HG03521 (cell line): Measurements from ENCODE around the gene ZNF398.

Experiments used
- ATAC-seq: cut with Tn5 transposase; IDR thresholded peaks from one replicate; pipeline ENCODE4 v1.9.1; 2021; ENCODE audit warnings: mild to moderate bottlenecking, moderate library complexity; ENCODE audit not compliant: unreplicated experiment

Gene ZNF398

DNA sequence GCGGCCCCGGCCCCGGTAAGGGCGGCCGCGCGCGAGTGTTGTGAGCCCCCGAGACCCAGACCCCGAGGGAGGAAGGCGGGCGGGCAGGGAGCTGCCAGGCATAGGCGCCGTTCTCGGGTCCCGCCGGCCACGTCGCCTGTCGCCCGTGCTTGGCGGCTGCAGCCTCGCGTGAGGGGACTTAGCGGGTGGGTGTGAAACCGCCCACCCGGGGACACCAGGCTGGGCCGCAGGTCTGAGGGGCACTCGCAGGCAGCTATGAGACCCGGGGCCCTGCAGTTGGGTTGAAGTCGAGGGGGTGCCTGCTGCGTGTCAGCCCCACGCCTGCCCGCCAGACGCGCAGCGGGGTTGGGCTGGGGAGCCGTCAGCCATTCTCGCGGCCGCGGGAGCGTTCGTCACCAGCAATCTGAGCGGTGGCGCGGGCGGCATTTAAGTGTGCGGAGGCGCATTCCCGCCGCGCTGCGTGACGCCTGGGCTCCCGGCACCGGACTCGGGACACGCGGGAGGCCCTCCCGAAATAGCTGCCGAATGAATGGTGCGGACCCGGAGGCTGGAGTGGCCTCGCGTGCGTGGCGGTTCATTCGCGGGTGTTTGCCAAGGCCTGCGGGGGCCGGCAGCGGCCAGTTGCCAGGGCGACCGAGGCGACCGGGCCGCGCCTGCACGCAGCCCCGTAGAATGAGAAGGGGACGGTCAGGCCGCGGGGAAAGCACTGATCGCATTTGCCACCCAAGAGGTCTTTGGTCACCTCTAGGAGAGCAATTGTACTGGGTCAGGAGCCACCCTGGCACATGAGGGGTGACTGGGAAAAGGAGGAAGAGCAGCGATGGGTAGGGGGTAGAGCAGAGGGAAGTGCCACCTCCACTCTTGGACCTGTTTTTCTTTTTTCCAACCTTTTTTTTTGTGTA is 750 bp downstream of the ZNF398 start:
- ATAC-seq, result peak; percentile 36

DNA sequence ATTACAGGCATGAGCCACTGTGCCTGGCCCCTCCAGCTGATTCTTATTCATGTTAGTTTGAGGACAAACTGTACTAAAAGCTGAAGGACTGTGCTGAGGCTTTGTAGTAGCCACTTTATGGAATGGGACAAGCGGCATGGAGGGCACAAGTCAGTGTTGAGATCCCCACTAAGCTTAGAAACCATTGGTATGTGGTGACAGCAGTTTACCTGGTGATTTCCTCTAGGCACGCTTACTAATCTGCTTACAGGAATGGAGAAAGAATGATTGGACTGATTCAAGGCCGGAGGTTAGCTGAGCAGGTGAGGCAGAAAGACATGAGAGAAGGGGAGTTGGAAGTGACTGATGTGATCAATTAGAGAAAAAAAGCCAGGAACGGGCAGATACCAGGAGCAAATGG is 3.7 kb downstream of the ZNF398 start:
- ATAC-seq, result no peak

DNA sequence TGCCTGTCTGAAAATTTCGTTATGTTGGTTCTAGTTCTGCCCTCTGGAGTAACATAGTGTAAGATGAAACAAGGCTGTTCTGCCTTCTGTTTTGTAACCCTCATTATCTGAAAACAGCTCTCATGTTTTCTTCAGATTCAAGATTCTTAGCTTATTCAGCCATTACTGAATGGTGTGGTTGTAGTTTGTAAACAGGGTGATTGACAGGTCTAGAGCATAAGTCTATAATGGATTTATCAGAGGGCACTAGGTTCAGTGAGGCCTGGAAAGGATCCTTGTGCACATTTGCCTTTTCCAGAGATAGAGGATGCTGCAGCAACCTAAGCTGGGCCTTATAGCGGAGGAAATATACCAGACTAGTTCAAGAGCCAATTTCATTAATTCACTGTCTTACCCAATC is 6.1 kb downstream of the ZNF398 start:
- ATAC-seq, result no peak

DNA sequence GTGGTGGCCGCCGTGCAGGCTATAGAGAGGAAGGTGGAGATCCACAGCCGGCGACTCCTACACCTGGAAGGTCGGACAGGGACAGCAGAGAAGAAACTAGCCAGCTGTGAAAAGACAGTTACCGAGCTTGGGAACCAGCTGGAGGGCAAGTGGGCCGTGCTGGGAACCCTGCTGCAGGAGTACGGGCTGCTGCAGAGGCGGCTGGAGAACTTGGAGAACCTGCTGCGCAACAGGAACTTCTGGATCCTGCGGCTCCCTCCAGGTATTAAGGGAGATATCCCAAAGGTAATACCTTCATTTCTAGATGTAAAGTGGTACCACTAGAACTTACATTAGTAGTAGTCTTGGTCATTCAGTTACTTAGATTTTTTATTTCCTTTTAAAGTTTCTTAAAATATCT is 6.8 kb downstream of the ZNF398 start:
- ATAC-seq, result no peak

DNA sequence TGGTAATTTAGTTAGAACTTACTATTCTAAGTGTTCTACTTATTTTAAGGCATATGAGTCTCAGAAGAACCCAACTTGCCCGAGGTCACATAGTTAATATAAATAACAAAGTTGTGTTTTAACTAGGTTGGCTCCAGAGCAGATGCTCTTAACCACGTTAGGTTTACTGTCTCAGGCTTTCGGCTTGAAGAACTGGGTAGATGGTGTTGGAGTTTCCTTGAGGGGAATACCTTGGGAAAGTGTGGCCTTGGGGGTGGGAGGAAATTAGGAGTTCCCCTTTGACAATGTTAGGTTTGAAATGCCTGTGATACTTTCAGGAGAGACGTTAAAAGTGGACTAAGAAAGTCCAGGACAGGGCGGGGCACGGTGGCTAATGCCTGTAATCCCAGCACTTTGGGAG is 9.6 kb downstream of the ZNF398 start:
- no peak for ATAC-seq

DNA sequence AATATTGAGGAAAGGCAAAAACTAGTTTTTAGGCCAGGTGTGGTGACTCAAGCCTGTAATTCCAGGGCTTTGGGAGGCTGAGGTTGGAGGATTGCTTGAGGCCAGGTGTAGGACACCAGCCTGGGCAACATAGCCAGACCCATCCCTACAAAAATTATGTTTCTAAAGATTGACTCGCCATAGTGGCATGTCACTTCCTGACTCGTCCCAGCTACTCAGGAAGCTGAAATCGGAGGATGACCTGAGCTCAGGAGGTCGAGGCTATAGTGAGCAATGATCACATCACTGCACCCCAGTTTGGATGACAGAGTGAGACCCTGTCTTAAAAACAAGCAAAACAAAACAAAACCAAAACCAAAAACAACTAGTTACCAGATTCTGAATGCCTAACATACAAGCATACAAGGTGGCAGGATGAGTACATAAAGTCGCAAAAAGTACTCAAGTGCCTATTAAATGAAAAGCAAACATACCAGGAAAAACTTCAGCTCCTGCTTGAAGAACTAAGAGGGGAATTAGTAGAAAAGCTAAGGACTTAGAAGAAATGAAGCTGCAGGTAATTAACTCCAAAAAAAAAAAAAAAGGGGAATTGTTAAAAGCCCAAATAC is 14.1 kb downstream of the ZNF398 start:
- no peak for ATAC-seq

DNA sequence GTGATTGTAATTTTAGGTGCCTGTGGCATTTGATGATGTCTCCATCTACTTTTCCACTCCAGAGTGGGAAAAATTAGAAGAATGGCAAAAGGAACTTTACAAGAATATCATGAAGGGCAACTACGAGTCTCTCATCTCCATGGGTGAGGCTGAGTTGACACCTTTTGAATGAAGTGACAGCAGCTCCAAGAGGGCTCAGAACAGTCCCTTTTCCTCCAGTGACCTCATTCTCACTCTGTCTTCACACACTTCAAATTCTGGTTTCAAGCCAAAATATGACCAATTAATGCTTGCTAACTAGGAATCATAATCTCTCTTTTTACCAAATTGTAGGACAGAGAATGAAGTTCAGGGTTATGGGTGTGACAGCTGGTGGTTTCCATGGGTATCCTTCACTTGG is 18.9 kb downstream of the ZNF398 start:
- no peak for ATAC-seq

DNA sequence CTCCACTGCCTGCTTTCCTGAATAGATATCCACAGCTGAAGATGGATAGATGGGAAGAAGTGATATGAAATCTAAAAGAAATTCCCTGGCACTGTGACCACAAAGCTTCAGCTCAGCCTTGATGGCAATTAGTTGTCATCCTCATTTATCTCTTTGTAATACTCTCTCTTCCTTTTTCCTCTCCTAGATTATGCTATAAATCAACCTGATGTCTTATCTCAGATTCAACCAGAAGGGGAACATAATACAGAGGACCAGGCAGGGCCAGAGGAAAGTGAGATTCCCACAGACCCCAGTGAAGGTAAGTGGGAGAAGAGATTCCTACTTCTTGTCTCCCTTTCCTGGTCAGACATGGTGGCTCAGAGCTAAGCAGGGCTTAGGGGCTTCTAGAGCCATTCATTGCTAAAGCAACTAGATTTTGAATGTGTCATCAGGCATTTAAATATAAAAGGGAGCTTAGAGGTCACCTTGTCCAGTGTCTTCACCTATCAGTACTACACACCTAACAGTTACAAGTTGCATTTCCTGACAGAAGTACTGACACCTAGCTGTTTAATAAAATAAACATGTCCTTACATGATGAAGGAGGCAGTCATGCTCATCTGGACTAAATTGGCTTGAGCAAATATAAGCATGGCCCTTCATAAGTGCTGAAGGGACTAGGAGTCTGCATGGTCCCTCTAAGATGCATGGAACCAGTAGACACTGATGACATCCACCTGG is 19.5 kb downstream of the ZNF398 start:
- no peak for ATAC-seq

DNA sequence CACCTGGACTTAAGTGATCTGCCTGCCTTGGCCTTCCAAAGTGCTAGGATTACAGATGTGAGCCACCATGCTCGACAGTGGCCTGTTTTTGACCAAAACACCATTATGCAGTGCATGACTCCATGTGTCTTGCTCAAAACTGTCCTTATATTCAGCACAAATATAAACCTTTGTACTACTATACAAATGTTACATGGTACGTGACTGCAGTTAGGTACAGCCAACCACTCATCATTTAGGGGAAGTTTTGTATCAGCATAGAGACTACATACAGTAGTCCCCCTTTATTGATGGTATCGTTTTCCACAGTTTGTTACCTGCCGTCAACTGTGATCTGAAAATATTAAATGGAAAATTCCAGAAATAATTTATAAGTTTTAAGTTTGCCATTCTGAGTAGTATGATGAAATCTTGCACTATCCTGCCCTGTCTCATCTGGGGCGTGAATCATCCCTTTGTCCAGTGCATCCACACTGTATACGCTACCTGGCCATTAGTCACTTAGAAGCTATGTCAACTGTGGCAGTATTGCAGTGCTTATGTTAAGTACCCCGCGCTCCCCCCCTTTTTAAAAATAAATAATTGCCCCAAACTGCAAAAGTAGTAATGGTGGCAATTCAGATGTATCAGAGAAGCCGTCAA is 24.8 kb downstream of the ZNF398 start:
- no peak for ATAC-seq

DNA sequence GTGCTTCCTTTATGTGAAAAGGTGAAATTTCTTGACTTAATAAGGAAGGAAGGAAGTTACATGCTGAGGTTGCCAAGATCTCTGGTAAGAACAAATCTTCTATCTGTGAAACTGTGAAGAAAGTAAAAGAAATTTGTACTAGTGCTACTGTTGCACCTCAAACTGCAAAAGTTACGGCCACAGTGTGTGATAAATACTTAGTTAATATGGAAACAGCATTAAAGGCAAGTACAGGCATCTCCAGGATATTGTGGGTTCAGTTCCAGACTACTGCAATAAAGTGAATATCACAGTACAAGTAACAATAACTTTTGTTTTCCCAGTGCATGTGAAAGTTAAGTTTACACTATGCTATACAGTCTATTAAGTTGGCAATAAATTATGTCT is 25.3 kb downstream of the ZNF398 start:
- ATAC-seq, result no peak

DNA sequence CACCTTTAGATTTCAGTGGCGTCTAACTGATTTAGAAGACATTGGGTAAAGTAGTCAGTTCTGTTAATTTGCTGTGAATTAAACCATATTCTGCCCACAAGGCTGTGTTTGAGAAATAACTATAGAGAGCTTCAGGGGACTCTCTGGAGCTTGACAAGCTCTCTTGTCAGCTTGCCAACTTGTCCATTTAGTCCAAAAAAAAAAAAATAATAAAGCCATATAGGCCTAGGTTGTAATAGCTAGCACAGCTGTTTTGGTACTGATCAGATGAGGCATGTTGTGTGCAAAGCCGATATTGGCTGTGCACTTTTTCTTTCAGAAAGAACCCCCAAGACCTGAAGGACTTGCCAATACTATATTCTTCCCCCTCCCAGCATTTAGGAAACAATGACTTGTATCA is 27.9 kb downstream of the ZNF398 start:
- ATAC-seq, result no peak

DNA sequence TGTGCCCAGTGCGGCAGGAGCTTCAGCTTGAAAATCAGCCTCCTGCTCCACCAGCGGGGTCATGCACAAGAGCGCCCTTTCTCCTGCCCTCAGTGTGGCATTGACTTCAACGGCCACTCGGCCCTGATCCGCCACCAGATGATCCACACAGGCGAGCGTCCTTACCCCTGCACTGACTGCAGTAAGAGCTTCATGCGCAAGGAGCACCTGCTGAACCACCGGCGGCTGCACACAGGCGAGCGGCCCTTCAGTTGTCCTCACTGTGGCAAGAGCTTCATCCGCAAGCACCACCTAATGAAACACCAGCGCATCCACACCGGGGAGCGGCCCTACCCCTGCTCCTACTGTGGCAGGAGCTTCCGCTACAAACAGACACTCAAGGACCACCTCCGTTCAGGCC is 32.0 kb downstream of the ZNF398 start:
- ATAC-seq, result no peak

DNA sequence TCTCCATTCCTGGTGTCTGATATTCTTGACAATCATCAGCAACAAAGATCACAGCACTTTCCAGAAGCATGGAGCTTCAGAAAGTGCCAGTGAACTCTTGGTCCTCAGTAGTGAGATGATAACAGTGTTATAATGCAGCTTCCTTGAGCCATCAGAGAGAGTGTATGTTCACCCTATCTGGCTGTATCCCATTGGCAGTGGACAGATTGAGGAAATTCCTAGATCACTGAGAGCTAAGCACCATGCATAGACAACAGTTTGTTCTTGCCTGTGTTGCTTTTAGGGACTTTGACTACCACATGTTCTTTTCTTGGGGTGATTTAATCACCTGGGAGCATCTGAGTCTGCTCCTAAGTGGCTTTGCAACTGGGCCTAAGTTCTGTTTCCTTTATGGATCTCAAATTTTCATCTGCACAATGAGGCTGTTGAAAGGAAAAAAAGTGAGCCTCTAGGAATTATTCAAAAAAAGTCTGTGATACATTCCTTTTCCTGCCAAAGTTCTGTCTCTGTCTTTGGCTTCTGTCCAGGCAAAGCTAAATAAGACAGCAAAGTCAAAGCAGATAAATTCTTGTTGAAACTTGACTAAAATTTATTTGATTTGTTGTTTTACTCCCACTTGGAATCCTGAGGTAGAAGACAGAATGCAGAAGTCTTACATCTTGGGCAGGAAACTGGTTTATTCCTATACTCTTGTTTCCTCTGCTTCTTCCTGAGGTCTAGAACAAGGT is 33.6 kb downstream of the ZNF398 start:
- ATAC-seq, result no peak

DNA sequence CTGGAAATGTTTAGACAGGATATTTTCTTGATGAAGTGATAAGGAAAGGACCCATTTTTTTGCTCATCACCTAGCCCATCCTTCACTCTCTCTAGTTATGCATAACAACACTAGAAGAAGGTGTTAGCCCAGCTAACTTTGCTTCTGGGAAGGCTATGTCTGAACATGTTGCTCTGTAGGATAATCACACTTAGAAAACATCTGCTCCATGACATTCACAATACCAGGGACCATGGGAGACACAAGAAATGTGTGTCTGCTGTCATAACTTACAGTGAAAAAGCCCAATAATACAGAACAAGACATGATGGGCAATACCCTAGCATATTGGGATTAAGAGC is 34.2 kb downstream of the ZNF398 start:
- ATAC-seq, result no peak

DNA sequence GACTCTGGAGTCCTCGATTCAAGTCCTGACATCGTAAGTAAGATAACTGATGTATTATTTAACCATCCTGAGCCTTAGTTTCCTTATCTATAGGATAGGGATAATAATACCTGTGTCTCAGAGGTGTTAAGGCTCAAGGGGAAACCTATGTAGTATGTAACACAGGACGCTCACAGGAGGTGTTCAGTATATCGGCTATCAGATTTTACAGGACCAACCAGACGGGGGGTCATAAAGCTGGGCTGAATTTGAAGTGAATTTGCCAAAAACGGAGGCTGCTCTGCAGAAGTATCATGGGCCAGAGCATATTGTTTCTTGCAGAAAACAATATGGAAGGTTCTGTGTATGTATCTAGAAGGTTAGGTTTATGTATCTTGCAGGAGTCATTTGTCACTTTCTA is 37.0 kb downstream of the ZNF398 start:
- ATAC-seq, result no peak

DNA sequence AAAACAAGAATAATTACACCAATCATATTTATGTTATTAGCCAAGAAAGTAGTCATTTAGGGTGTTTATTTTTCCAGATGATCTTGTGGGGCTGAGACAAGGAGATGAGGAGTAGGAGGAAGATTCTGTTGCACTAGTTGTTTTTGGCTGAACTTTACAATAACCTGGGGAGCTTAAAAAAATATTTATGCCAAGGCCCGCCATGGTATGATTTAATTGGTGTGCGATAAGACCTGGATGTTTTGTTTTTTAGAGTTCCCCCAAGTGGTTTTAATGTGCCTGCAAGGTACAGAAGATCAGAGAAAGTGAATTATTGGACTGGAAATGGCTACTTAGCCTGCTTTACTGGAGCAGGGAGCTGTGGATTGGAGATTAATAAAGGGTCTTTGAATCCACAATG is 41.0 kb downstream of the ZNF398 start:
- no peak for ATAC-seq

DNA sequence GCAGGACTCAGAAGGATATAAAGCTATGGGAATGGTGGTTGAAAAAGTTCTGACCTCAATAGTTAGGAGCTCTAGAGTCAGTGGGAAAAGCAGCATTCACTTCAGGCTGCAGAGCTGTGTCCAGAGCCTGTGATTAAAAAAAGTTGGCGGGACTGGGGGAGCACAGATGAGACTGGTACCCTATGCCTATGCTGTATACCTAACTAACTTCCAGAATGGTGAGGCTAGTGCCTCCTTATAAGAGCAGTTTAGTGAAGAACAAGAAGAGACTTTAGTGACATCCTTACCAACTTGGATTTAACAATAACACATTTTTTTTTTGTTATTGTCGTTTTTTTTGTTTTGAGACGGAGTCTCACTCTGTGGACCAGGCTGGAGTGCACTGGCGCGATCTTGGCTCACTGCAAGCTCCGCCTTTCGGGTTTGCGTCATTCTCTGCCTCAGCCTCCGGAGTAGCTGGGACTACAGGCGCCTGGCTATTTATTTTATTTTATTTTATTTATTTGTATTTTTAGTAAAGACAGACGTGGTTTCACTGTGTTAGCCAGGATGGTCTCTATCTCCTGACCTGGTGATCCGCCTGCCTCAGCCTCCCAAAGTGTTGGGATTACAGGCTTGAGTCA is 41.5 kb downstream of the ZNF398 start:
- no peak for ATAC-seq

DNA sequence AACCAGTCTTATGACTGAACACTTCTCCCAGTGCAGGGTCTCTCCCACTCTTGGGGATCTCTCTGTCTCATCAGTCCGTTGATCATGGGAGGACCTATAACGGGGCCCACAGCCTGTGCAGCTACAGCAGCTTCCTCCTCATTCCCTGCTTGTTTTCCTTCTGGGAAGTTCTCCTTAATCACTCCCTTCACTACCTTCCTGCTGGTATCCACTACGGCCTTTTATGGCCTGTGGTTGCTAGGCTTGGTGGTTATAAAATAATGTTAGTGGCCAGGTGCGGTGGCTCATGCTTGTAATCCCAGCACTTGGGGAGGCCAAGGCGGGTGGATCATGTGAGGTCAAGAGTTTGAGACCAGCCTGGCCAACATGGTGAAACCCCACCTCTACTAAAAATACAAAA is 44.6 kb downstream of the ZNF398 start:
- no peak for ATAC-seq

DNA sequence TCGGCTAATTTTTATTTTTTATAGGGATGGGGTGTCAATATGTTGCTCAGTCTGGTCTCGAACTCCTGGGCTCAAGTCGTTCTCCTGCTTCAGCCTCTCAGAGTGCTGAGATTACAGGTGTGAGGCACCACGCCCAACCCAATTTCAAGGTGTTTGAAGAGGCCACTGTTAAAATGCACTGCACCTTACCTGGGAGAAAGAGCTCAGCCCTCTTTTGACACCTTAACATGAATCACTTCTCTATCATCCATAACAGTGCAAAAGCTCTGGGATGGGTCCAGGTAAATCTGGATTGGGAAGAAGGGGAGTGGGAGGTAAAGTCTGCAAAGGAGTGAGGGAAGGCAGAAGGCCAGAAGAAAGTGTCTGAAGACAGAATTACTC is 47.5 kb downstream of the ZNF398 start:
- no peak for ATAC-seq
